Trophoblast cell (in vitro differentiated cells and primary cell): Measurements from ENCODE around the gene FOXP2.

Experiments used
- DNase-seq, 2 donors: peaks; one replicate each; pipeline ENCODE4 v3.0.0-alpha.2; 2016
- H2AFZ ChIP-seq: 2 replicates; pipeline ENCODE4 v1.6.1; 2013; ENCODE audit warnings: low read length, moderate library complexity, mild to moderate bottlenecking; ENCODE audit not compliant: insufficient read depth, poor library complexity
- H2AK5ac ChIP-seq: 2 replicates; pipeline ENCODE4 v1.6.1; 2013; ENCODE audit warnings: mild to moderate bottlenecking, low read length
- H2BK120ac ChIP-seq: 2 replicates; pipeline ENCODE4 v1.6.1; 2013; ENCODE audit warnings: low read length, mild to moderate bottlenecking, moderate library complexity; ENCODE audit not compliant: insufficient read depth, poor library complexity
- H2BK12ac ChIP-seq: 2 replicates; pipeline ENCODE4 v1.6.1; 2013; ENCODE audit warnings: mild to moderate bottlenecking, low read length, moderate library complexity
- H2BK5ac ChIP-seq: 2 replicates; pipeline ENCODE4 v1.6.1; 2013; ENCODE audit warnings: low read length, low read depth, moderate library complexity, mild to moderate bottlenecking; ENCODE audit not compliant: poor library complexity
- H3K14ac ChIP-seq: 2 replicates; pipeline ENCODE4 v1.6.1; 2013; ENCODE audit warnings: mild to moderate bottlenecking, low read length
- H3K18ac ChIP-seq: 2 replicates; pipeline ENCODE4 v1.6.1; 2013; ENCODE audit warnings: mild to moderate bottlenecking, low read length
- H3K23ac ChIP-seq: 2 replicates; pipeline ENCODE4 v1.6.1; 2013; ENCODE audit warnings: low read length
- H3K27ac ChIP-seq: 2 replicates; pipeline ENCODE4 v1.5.1; 2013; ENCODE audit warnings: low read depth, mild to moderate bottlenecking, inconsistent platforms, low read length, moderate library complexity
- H3K27me3 ChIP-seq: 2 replicates; pipeline ENCODE4 v1.6.1; 2013; ENCODE audit warnings: inconsistent platforms, mild to moderate bottlenecking, low read length, moderate library complexity; ENCODE audit not compliant: insufficient read depth
- H3K36me3 ChIP-seq, 2 experiments: 1 replicate in 1 of 2; 2 replicates in 1 of 2; pipeline ENCODE4 v1.6.1; 2013; ENCODE audit warnings: low read length in 2 of 2, mild to moderate bottlenecking in 2 of 2, moderate library complexity in 1 of 2; ENCODE audit not compliant: insufficient read depth in 2 of 2, control insufficient read depth in 1 of 2
- H3K4ac ChIP-seq: 2 replicates; pipeline ENCODE4 v1.6.1; 2013; ENCODE audit warnings: low read depth, mild to moderate bottlenecking, low read length, moderate library complexity
- H3K4me1 ChIP-seq, 2 experiments: 1 replicate in 1 of 2; 2 replicates in 1 of 2; pipeline ENCODE4 v1.6.1; 2013; ENCODE audit warnings: low read length in 2 of 2, mild to moderate bottlenecking in 2 of 2, moderate library complexity in 1 of 2; ENCODE audit not compliant: insufficient read depth in 2 of 2, control insufficient read depth in 1 of 2
- H3K4me2 ChIP-seq: 2 replicates; pipeline ENCODE4 v1.6.1; 2013; ENCODE audit warnings: inconsistent platforms, mild to moderate bottlenecking, low read length, moderate library complexity
- H3K4me3 ChIP-seq: 2 replicates; pipeline ENCODE4 v1.5.1; 2013; ENCODE audit warnings: mild to moderate bottlenecking, low read depth, low read length, inconsistent platforms
- H3K79me1 ChIP-seq: one replicate; pipeline ENCODE4 v1.6.1; 2013; ENCODE audit warnings: low read length
- H3K79me2 ChIP-seq: 2 replicates; pipeline ENCODE4 v1.6.1; 2013; ENCODE audit warnings: low read length, mild to moderate bottlenecking; ENCODE audit not compliant: control insufficient read depth, insufficient read depth, poor library complexity
- H3K9ac ChIP-seq: 2 replicates; pipeline ENCODE4 v1.6.1; 2013; ENCODE audit warnings: mild to moderate bottlenecking, low read length
- H3K9me3 ChIP-seq: 2 replicates; pipeline ENCODE4 v1.6.1; 2013; ENCODE audit warnings: low read depth, mild to moderate bottlenecking, control low read depth, inconsistent platforms, low read length; ENCODE audit not compliant: insufficient read depth
- H4K12ac ChIP-seq: 2 replicates; pipeline ENCODE4 v1.6.1; 2013; ENCODE audit warnings: low read depth, mild to moderate bottlenecking, low read length, moderate library complexity
- H4K8ac ChIP-seq: 2 replicates; pipeline ENCODE4 v1.6.1; 2013; ENCODE audit warnings: low read depth, mild to moderate bottlenecking, low read length, moderate library complexity
- H4K91ac ChIP-seq: one replicate; pipeline ENCODE4 v1.6.1; 2013; ENCODE audit warnings: low read depth, mild to moderate bottlenecking, low read length, moderate library complexity
- WGBS: extraction: QIAGEN DNeasy Blood & Tissue Kit; methylation state at CpG from one replicate; pipeline ENCODE4 v1.1.7; 2013; ENCODE audit warnings: missing lambda C conversion rate; ENCODE audit not compliant: insufficient read length, insufficient coverage; ENCODE audit errors: extremely low coverage; 5-methylcytosine and 5-hydroxymethylcytosine counted together

The FOXP2 gene

DNA sequence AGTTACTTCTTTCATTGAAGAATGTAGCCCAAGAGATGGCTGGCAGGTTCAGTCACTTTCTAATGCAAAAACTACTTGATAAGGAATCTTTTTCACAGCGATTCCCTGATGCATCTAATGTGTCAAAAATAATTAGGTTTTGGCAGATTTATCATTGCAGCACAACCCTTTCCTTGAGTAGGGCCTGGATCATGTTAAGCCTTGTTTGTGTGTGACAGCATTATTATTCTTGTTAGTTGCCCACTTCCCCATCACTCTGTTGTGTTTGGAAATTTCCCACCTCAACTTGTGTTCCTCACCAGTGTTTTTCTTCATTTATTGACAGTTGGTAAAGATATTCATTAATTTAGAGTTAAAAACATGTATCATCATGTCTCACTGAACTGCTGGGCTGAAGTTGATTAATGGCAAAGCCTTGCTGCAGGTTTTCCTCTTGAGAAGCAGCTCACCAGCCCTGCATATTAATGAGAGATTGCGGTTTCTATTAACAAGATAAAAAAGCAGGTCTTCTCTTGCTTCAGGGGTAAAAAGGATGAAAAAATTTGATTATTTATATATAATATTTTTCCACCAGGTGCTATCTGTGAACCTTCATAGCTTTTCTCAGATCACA, 273.9 kb downstream of the FOXP2 start:
- whole genome bisulfite sequencing = no CpG with 5 or more reads among the region's 2 CpGs
- no peak for DNase-seq
- Histone ChIP-seq H3K27ac (no peak overlapping the region), H2AK5ac (no peak overlapping the region), H3K4me2 (no peak overlapping the region), H3K9ac (no peak overlapping the region), H3K4me3 (no peak overlapping the region), H3K4ac (no peak overlapping the region), H4K12ac (no peak overlapping the region), H3K9me3 (no peaks in the 10 kb centered on the region), H3K27me3 (no peaks in the 10 kb centered on the region), H2BK12ac (no peak overlapping the region), H3K14ac (no peak overlapping the region), H4K8ac (no peak overlapping the region), H3K79me1 (no peaks in the 10 kb centered on the region), H2AFZ (no peak overlapping the region), H2BK120ac (no peak overlapping the region), H3K23ac (no peak overlapping the region), H3K36me3 (no peaks in the 10 kb centered on the region), H3K18ac (no peak overlapping the region), H3K4me1 (no peaks in the 10 kb centered on the region), H3K79me2 (no peaks in the 10 kb centered on the region), H4K91ac (no peak overlapping the region), H2BK5ac (no peak overlapping the region)

DNA sequence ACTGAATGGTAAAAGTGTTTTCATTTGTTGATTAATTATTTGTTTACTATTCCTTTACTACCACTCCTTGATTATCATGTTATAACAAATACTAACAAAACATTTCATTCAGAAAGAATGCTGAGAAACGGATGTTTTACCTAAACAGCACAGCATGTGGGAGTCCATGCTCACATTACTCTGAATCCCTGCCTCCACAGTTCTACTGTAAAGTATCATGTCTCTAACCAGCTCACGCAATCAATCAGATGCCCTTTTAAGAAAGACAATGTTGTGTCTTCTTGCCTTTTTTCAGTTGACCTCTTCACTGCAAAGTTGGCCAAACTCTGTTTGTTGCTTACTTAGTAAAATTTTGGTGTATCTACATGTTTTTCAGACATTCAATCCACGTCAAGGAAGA, 274.8 kb downstream of the FOXP2 start:
- Histone ChIP-seq H3K4me3 (no peak overlapping the region), H2BK12ac (no peak overlapping the region), H4K8ac (no peak overlapping the region), H2BK120ac (no peak overlapping the region), H4K12ac (no peak overlapping the region), H3K4ac (no peak overlapping the region), H3K14ac (no peak overlapping the region), H2AK5ac (no peak overlapping the region), H3K27ac (no peak overlapping the region), H4K91ac (no peak overlapping the region), H3K79me1 (no peaks in the 10 kb centered on the region), H3K4me1 (no peaks in the 10 kb centered on the region), H3K79me2 (no peaks in the 10 kb centered on the region), H3K4me2 (no peak overlapping the region), H3K27me3 (no peaks in the 10 kb centered on the region), H3K9me3 (no peaks in the 10 kb centered on the region), H3K18ac (no peak overlapping the region), H3K9ac (no peak overlapping the region), H3K36me3 (no peaks in the 10 kb centered on the region), H2BK5ac (no peak overlapping the region), H2AFZ (no peak overlapping the region), H3K23ac (no peak overlapping the region)
- DNase-seq = no peak
- no CpG with 5 or more reads among the region's 3 CpGs for WGBS

DNA sequence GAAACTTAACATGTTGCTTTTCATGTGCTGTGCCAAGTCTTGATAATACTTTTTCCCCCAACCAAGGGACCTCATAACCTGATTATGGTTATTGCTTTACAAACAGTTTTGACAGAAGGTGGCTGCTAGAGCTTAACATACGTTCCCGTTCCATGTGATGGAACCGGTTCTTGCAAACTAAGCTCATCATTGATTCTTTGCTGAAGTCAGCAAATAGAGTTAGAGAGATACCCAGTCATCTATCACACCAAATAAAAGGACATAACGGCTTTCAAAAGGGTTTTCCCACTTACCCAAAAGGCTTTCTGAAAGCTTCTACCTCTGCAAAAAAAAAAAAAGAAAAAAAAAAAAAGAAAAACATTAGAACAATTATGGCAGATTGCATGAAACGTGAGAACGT, 277.0 kb downstream of the FOXP2 start:
- no peak overlapping the region for H4K12ac ChIP-seq
- H3K9me3 ChIP-seq = no peaks in the 10 kb centered on the region
- H4K91ac ChIP-seq = no peak overlapping the region
- no CpG with 5 or more reads among the region's 6 CpGs for WGBS
- H3K79me1 ChIP-seq = no peaks in the 10 kb centered on the region
- no peak overlapping the region for H3K14ac ChIP-seq
- no peak overlapping the region for H2AFZ ChIP-seq
- no peaks in the 10 kb centered on the region for H3K4me1 ChIP-seq
- no peak overlapping the region for H2BK12ac ChIP-seq
- H2BK120ac ChIP-seq = no peak overlapping the region
- no peak overlapping the region for H3K4me3 ChIP-seq
- H3K36me3 ChIP-seq = no peaks in the 10 kb centered on the region
- H3K23ac ChIP-seq = no peak overlapping the region
- no peak overlapping the region for H3K4me2 ChIP-seq
- no peak overlapping the region for H2AK5ac ChIP-seq
- no peak overlapping the region for H2BK5ac ChIP-seq
- no peak overlapping the region for H3K9ac ChIP-seq
- no peak overlapping the region for H3K27ac ChIP-seq
- H3K27me3 ChIP-seq = no peaks in the 10 kb centered on the region
- no peak for DNase-seq
- no peak overlapping the region for H4K8ac ChIP-seq
- H3K18ac ChIP-seq = no peak overlapping the region
- no peak overlapping the region for H3K4ac ChIP-seq
- H3K79me2 ChIP-seq = no peaks in the 10 kb centered on the region

DNA sequence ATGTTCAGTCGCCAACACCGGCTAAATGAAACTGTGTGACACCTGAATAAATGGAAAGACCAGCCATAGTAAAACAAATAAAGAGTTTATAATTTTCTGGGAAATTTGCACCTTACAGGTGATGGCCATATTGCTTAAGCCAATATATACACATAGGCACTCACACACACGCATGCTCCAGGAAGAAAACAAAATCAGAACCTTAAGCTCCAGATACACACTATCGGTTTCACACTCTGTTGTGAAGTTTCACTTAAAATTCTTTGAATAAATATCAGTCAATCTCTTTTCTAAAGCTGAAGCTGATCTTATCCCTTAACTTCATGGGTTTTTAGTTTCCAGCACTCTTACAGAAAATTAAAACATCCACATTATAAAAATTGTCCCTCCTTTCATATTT, 280.6 kb downstream of the FOXP2 start:
- no peak overlapping the region for H4K8ac ChIP-seq
- H3K23ac ChIP-seq = no peak overlapping the region
- H4K12ac ChIP-seq = no peak overlapping the region
- DNase-seq = no peak
- H2BK12ac ChIP-seq = no peak overlapping the region
- H3K4me3 ChIP-seq = no peak overlapping the region
- H3K4ac ChIP-seq = no peak overlapping the region
- H2AFZ ChIP-seq = no peak overlapping the region
- no peak overlapping the region for H3K14ac ChIP-seq
- no peaks in the 10 kb centered on the region for H3K4me1 ChIP-seq
- no CpG with 5 or more reads among the region's 4 CpGs for WGBS
- H3K27ac ChIP-seq = no peak overlapping the region
- H2AK5ac ChIP-seq = no peak overlapping the region
- no peaks in the 10 kb centered on the region for H3K79me1 ChIP-seq
- no peaks in the 10 kb centered on the region for H3K27me3 ChIP-seq
- H3K9me3 ChIP-seq = no peaks in the 10 kb centered on the region
- H3K18ac ChIP-seq = no peak overlapping the region
- no peaks in the 10 kb centered on the region for H3K79me2 ChIP-seq
- H3K9ac ChIP-seq = no peak overlapping the region
- no peaks in the 10 kb centered on the region for H3K36me3 ChIP-seq
- H3K4me2 ChIP-seq = no peak overlapping the region
- no peak overlapping the region for H2BK5ac ChIP-seq
- no peak overlapping the region for H2BK120ac ChIP-seq
- H4K91ac ChIP-seq = no peak overlapping the region
